H9 (cell line): Measurements from ENCODE around the gene KIF9. TPM values are rescaled to one million over a fixed set of nuclear protein-coding genes. Genes with fewer than 3 reads are reported as not detected.
A peak's percentile ranks its signal among the peaks of the same experiment; 100 is the strongest.

Source experiments
- DNase-seq: peaks from one replicate; pipeline ENCODE4 v3.0.0-alpha.2; 2017
- H2AFZ ChIP-seq: one replicate; pipeline ENCODE4 v1.6.1; 2013; ENCODE audit warnings: mild to moderate bottlenecking, low read length, control low read depth, moderate library complexity
- H2AK5ac ChIP-seq: 2 replicates; pipeline ENCODE4 v1.6.1; 2013; ENCODE audit warnings: low read length, control low read depth, mixed read lengths; ENCODE audit not compliant: insufficient read length
- H2BK120ac ChIP-seq: one replicate; pipeline ENCODE4 v1.6.1; 2013; ENCODE audit warnings: low read depth, mild to moderate bottlenecking, low read length, control low read depth, inconsistent platforms; ENCODE audit not compliant: poor library complexity, severe bottlenecking
- H2BK12ac ChIP-seq: 2 replicates; pipeline ENCODE4 v1.6.1; 2013; ENCODE audit warnings: low read length, control low read depth, mixed read lengths, low read depth; ENCODE audit not compliant: insufficient read length
- H2BK15ac ChIP-seq: 2 replicates; pipeline ENCODE4 v1.6.1; 2013; ENCODE audit warnings: low read depth, low read length, control low read depth
- H2BK20ac ChIP-seq: one replicate; pipeline ENCODE4 v1.6.1; 2013; ENCODE audit warnings: low read depth, mild to moderate bottlenecking, low read length, control low read depth, inconsistent platforms; ENCODE audit not compliant: poor library complexity, severe bottlenecking
- H2BK5ac ChIP-seq: 2 replicates; pipeline ENCODE4 v1.6.1; 2013; ENCODE audit warnings: low read length, control low read depth, mixed read lengths; ENCODE audit not compliant: insufficient read length
- H3K14ac ChIP-seq: 2 replicates; pipeline ENCODE4 v1.6.1; 2013; ENCODE audit warnings: low read length, control low read depth; ENCODE audit not compliant: insufficient read depth
- H3K18ac ChIP-seq: 2 replicates; pipeline ENCODE4 v1.6.1; 2013; ENCODE audit warnings: low read depth, mild to moderate bottlenecking, mixed read lengths, low read length, control low read depth; ENCODE audit not compliant: insufficient read length
- H3K23ac ChIP-seq: 2 replicates; pipeline ENCODE4 v1.6.1; 2013; ENCODE audit warnings: low read length, control low read depth, mixed read lengths, low read depth; ENCODE audit not compliant: insufficient read length
- H3K23me2 ChIP-seq: 2 replicates; pipeline ENCODE4 v1.6.1; 2013; ENCODE audit warnings: low read depth, mild to moderate bottlenecking, mixed read lengths, low read length, control low read depth; ENCODE audit not compliant: insufficient read length, poor library complexity, severe bottlenecking
- H3K27ac ChIP-seq: 2 replicates; pipeline ENCODE4 v1.5.1; 2013; ENCODE audit warnings: low read length, control low read depth, mixed read lengths, low read depth; ENCODE audit not compliant: insufficient read length
- H3K27me3 ChIP-seq: 2 replicates; pipeline ENCODE4 v1.6.1; 2013; ENCODE audit warnings: low read length, control low read depth, inconsistent platforms; ENCODE audit not compliant: insufficient read depth
- H3K4ac ChIP-seq: 2 replicates; pipeline ENCODE4 v1.6.1; 2013; ENCODE audit warnings: low read depth, mild to moderate bottlenecking, control low read depth, inconsistent platforms, low read length, moderate library complexity
- H3K4me1 ChIP-seq: 2 replicates; pipeline ENCODE4 v1.6.1; 2013; ENCODE audit warnings: low read length, control low read depth, inconsistent platforms; ENCODE audit not compliant: insufficient read depth
- H3K4me2 ChIP-seq: 2 replicates; pipeline ENCODE4 v1.6.1; 2013; ENCODE audit warnings: low read length, control low read depth, mixed read lengths; ENCODE audit not compliant: insufficient read length, insufficient read depth
- H3K56ac ChIP-seq: 2 replicates; pipeline ENCODE4 v1.6.1; 2013; ENCODE audit warnings: low read depth, mild to moderate bottlenecking, mixed read lengths, low read length, control low read depth; ENCODE audit not compliant: insufficient read length
- H3K79me1 ChIP-seq: 2 replicates; pipeline ENCODE4 v1.6.1; 2013; ENCODE audit warnings: low read depth, mild to moderate bottlenecking, moderate library complexity, low read length, control low read depth, inconsistent platforms; ENCODE audit not compliant: insufficient read depth, poor library complexity, severe bottlenecking
- H3K79me2 ChIP-seq: 2 replicates; pipeline ENCODE4 v1.6.1; 2013; ENCODE audit warnings: low read length, control low read depth, inconsistent platforms; ENCODE audit not compliant: insufficient read depth
- H3K9ac ChIP-seq: 2 replicates; pipeline ENCODE4 v1.6.1; 2013; ENCODE audit warnings: low read length, control low read depth, mixed read lengths; ENCODE audit not compliant: insufficient read length; ENCODE audit errors: extremely low read depth
- H3K9me3 ChIP-seq: one replicate; pipeline ENCODE4 v1.6.1; 2013; ENCODE audit warnings: low read depth, low read length, inconsistent platforms; ENCODE audit not compliant: control insufficient read depth
- H3T11ph ChIP-seq: one replicate; pipeline ENCODE4 v1.6.1; 2013; ENCODE audit warnings: mild to moderate bottlenecking, low read length, control low read depth, inconsistent platforms
- H4K20me1 ChIP-seq: one replicate; pipeline ENCODE4 v1.6.1; 2013; ENCODE audit not compliant: control insufficient read depth, insufficient read length, insufficient read depth
- H4K5ac ChIP-seq: 2 replicates; pipeline ENCODE4 v1.6.1; 2013; ENCODE audit warnings: low read depth, mild to moderate bottlenecking, mixed read lengths, low read length, control low read depth; ENCODE audit not compliant: insufficient read length
- H4K8ac ChIP-seq: replicated peaks from 2 replicates; pipeline ENCODE4 v1.6.1; 2013; ENCODE audit warnings: low read length, control low read depth, mixed read lengths, low read depth; ENCODE audit not compliant: insufficient read length
- H4K91ac ChIP-seq: 2 replicates; pipeline ENCODE4 v1.6.1; 2013; ENCODE audit warnings: low read depth, mild to moderate bottlenecking, moderate library complexity, mixed read lengths, low read length, control low read depth; ENCODE audit not compliant: insufficient read length
- H3K27ac Mint-ChIP-seq, 3 experiments: 2 replicates in 2 of 3; 3 replicates in 1 of 3; pipeline ENCODE4 v1.8.0; 2020 to 2021; ENCODE audit warnings: mixed read lengths in 3 of 3, mild to moderate bottlenecking in 1 of 3, moderate library complexity in 1 of 3
- H3K27me3 Mint-ChIP-seq: 2 replicates; pipeline ENCODE4 v1.8.0; 2021; ENCODE audit warnings: low read depth, mild to moderate bottlenecking, moderate library complexity, mixed read lengths
- H3K36me3 Mint-ChIP-seq, 3 experiments: 2 replicates in 2 of 3; 3 replicates in 1 of 3; pipeline ENCODE4 v1.8.0; 2020 to 2021; ENCODE audit warnings: low read depth in 3 of 3, mixed read lengths in 3 of 3; ENCODE audit not compliant: insufficient read depth in 1 of 3
- H3K4me1 Mint-ChIP-seq, 2 experiments: 2 replicates each; pipeline ENCODE4 v1.8.0; 2020; ENCODE audit warnings: mixed read lengths in 2 of 2
- H3K4me3 Mint-ChIP-seq, 2 experiments: 2 replicates in 1 of 2; 3 replicates in 1 of 2; pipeline ENCODE4 v1.8.0; 2020 to 2021; ENCODE audit warnings: mild to moderate bottlenecking in 2 of 2, mixed read lengths in 2 of 2, moderate library complexity in 1 of 2
- H3K9me3 Mint-ChIP-seq, 2 experiments: 2 replicates in 1 of 2; 3 replicates in 1 of 2; pipeline ENCODE4 v1.8.0; 2020; ENCODE audit warnings: mild to moderate bottlenecking in 2 of 2, mixed read lengths in 2 of 2, moderate library complexity in 1 of 2
- WGBS: extraction: QIAGEN DNeasy Blood & Tissue Kit; methylation state at CpG from one replicate; pipeline ENCODE4 v1.1.7; 2013; ENCODE audit warnings: missing lambda C conversion rate, low lambda C conversion rate, mixed read lengths; ENCODE audit not compliant: insufficient read length; ENCODE audit errors: extremely low coverage; 5-methylcytosine and 5-hydroxymethylcytosine counted together
- total RNA-seq: library from RNA; stranded (reverse); gene quantifications from 2 replicates; pipeline ENCODE4 v1.2.1, GENCODE V29; 2021
- TF ChIP-seq, protein P1 (sequence below): fragments of 200-600 bp; sonication (generic); conservative IDR thresholded peaks from 3 replicates; pipeline ENCODE4 v1.8.0; 2021; ENCODE audit warnings: antibody characterized with exemption, mild to moderate bottlenecking

Gene KIF9
- total RNA-seq, 1 experiment from 2014 or later: 8.4 TPM

DNA sequence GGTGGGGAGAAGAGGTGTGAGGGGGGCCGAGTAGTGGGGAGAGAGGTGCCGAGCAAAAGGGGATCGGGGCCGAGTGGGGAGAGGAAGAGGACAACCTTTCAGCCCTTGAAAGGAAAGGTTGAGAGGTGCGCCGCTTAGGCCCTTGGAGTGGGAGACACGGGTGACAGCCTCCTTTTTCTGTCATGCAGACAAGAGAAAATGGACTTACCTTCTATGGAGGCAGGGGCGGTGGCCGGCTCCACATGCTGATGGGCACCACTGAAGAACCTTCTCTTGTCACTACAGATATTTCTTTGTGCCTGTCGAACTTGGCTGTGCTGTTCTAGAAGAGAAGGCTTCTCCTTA is 566 bp upstream of the KIF9 start:
- H2BK20ac ChIP-seq: no peak overlapping the region
- Mint-ChIP-seq H3K9me3 (peaks cover 0 to 2% of the 10 kb centered on the region in 2 experiments; a peak in 1 of 5 replicates), H3K4me3 (peak overlapping the region; percentile 99 to 100), H3K27ac (peak overlapping the region; percentile 98 to 100 (median 100); a peak in 5 of 7 replicates), H3K4me1 (peaks cover 13 to 14% of the 10 kb centered on the region in 2 experiments; a peak in 3 of 4 replicates), H3K27me3 (no peaks in the 10 kb centered on the region), H3K36me3 (peaks cover 7 to 25% (median 10%) of the 10 kb centered on the region in 3 experiments; a peak in 6 of 7 replicates)
- no peak overlapping the region for H3T11ph ChIP-seq
- TF ChIP-seq, protein P1, sequence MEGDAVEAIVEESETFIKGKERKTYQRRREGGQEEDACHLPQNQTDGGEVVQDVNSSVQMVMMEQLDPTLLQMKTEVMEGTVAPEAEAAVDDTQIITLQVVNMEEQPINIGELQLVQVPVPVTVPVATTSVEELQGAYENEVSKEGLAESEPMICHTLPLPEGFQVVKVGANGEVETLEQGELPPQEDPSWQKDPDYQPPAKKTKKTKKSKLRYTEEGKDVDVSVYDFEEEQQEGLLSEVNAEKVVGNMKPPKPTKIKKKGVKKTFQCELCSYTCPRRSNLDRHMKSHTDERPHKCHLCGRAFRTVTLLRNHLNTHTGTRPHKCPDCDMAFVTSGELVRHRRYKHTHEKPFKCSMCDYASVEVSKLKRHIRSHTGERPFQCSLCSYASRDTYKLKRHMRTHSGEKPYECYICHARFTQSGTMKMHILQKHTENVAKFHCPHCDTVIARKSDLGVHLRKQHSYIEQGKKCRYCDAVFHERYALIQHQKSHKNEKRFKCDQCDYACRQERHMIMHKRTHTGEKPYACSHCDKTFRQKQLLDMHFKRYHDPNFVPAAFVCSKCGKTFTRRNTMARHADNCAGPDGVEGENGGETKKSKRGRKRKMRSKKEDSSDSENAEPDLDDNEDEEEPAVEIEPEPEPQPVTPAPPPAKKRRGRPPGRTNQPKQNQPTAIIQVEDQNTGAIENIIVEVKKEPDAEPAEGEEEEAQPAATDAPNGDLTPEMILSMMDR: no peak
- no peak overlapping the region for H3K27ac ChIP-seq
- H2BK120ac ChIP-seq: no peak overlapping the region
- H4K20me1 ChIP-seq: no peaks in the 10 kb centered on the region
- no peak overlapping the region for H3K56ac ChIP-seq
- H2BK15ac ChIP-seq: no peak overlapping the region
- no peaks in the 10 kb centered on the region for H3K27me3 ChIP-seq
- no peaks in the 10 kb centered on the region for H3K9me3 ChIP-seq
- no peaks in the 10 kb centered on the region for H3K4me1 ChIP-seq
- no peak overlapping the region for H4K8ac ChIP-seq
- no peak overlapping the region for H3K18ac ChIP-seq
- H4K91ac ChIP-seq: no peak overlapping the region
- no peak overlapping the region for H4K5ac ChIP-seq
- no peak for DNase-seq
- no peak overlapping the region for H2BK12ac ChIP-seq
- H3K9ac ChIP-seq: peak overlapping the region; percentile 83
- peaks cover 20% of the 10 kb centered on the region for H3K23me2 ChIP-seq
- H2BK5ac ChIP-seq: no peak overlapping the region
- peak overlapping the region; percentile 55; the same call in 1 of the 2 replicates for H3K14ac ChIP-seq
- H3K23ac ChIP-seq: no peak overlapping the region
- H3K4ac ChIP-seq: no peak overlapping the region
- H2AFZ ChIP-seq: no peak overlapping the region
- WGBS: no CpG with 5 or more reads among the region's 10 CpGs
- H2AK5ac ChIP-seq: no peak overlapping the region
- H3K79me2 ChIP-seq: peaks cover 4% of the 10 kb centered on the region; the same call in 1 of the 2 replicates
- peak overlapping the region; percentile 92 for H3K4me2 ChIP-seq
- peaks cover 4% of the 10 kb centered on the region for H3K79me1 ChIP-seq
